ENCODE results near the gene GPC5.

DNA sequence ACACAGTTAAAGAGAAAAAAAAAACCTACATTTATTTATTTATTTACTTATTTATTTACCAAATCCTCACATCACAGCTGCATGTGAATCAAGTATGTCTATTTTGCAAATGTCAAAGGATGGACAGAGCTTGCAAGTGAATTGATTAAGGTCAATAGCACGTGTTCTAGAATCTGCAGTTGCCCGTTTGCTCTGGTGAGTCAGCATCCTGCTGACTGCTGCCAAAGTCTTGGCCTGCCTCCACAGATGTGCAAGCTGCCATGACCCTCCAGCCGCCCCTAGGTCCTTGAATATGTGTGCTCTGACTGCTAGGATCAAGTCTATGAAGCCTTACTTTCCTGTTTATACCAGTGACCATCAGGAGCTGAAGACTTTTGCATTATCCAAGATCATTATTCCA lies 320.6 kb downstream of the GPC5 start:
- TF ChIP-seq EZH2 (IDR thresholded peaks at IDR 0.05; ENCODE audit: insufficient read depth, poor library complexity, severe bottlenecking) (no peak), EZH2phosphoT487 (IDR thresholded peaks at IDR 0.05; ENCODE audit: insufficient read depth, low read depth) (no peak)

Measured in GM23248 (cell line).